K562 (cell line): ENCODE measurements around the gene GPR176. TPM values are rescaled to one million over a fixed set of nuclear protein-coding genes. Genes with fewer than 3 reads are reported as not detected.

Experiments
- BCL6 ChIP-seq: fragments of 250-450 bp; sonication (Bioruptor Pico); IDR thresholded peaks from 2 replicates; pipeline ENCODE4 v1.4.0; 2020
- CEBPG ChIP-seq, 3 experiments: fragments of 200-800 bp in 1 of 3; sonication (Bioruptor generic) in 1 of 3; sonication (generic) in 1 of 3; formaldehyde crosslinking in 1 of 3; IDR thresholded peaks in 2 of 3; conservative IDR thresholded peaks in 1 of 3; 2 replicates each; pipeline versions ENCODE4 v1.6.1 to v1.8.0; 2016 to 2022; ENCODE audit warnings: missing compliant biosample characterization in 2 of 3, missing genetic modification characterization in 2 of 3, mild to moderate bottlenecking in 1 of 3, missing genetic modification reagents in 1 of 3
- EGR1 ChIP-seq: fragments of 450-650 bp; conservative IDR thresholded peaks from 2 replicates; pipeline ENCODE4 v1.6.1; 2017; ENCODE audit warnings: mild to moderate bottlenecking
- GABPB1 ChIP-seq: sonication (generic); formaldehyde crosslinking; IDR thresholded peaks from 2 replicates; pipeline ENCODE4 v1.8.0; 2022; ENCODE audit warnings: mild to moderate bottlenecking, missing genetic modification reagents
- HDAC3 ChIP-seq: fragments of 450-650 bp; IDR thresholded peaks from 2 replicates; pipeline ENCODE4 v1.6.1; 2018; ENCODE audit warnings: borderline replicate concordance, mild to moderate bottlenecking, moderate library complexity; ENCODE audit not compliant: partially characterized antibody
- RFX5 ChIP-seq: IDR thresholded peaks from 2 replicates; pipeline ENCODE4 v1.6.1; 2011; ENCODE audit warnings: low read depth, mild to moderate bottlenecking, improper control_type of control experiment, low read length
- SAFB ChIP-seq: fragments of 200-400 bp; formaldehyde crosslinking; IDR thresholded peaks from 2 replicates; pipeline ENCODE4 v1.6.1; 2017; ENCODE audit warnings: low read depth, low read length, borderline replicate concordance
- SIN3B ChIP-seq: fragments of 450-650 bp; IDR thresholded peaks from 2 replicates; pipeline ENCODE4 v1.6.1; 2017; ENCODE audit warnings: low read depth, mild to moderate bottlenecking, moderate library complexity
- SREBF2 ChIP-seq: sonication (generic); formaldehyde crosslinking; IDR thresholded peaks from 2 replicates; pipeline ENCODE4 v1.4.0; 2020; ENCODE audit warnings: mild to moderate bottlenecking, missing genetic modification reagents
- STAG1 ChIP-seq: sonication (generic); formaldehyde crosslinking; IDR thresholded peaks from 2 replicates; pipeline ENCODE4 v1.5.0; 2020; ENCODE audit warnings: missing genetic modification reagents, borderline replicate concordance
- ZBTB17 ChIP-seq: fragments of 450-650 bp; formaldehyde crosslinking; IDR thresholded peaks from 2 replicates; pipeline ENCODE4 v1.4.0; 2020; ENCODE audit warnings: mild to moderate bottlenecking
- ZC3H4 ChIP-seq: sonication (generic); formaldehyde crosslinking; IDR thresholded peaks from 2 replicates; pipeline ENCODE4 v1.9.0; 2021; ENCODE audit warnings: missing genetic modification reagents, borderline replicate concordance
- ZNF165 ChIP-seq: fragments of 250-450 bp; sonication (Bioruptor Pico); IDR thresholded peaks from 2 replicates; pipeline ENCODE4 v1.4.0; 2020; ENCODE audit warnings: borderline replicate concordance
- ZNF24 ChIP-seq: fragments of 450-650 bp; IDR thresholded peaks from 2 replicates; pipeline ENCODE4 v1.6.1; 2016
- ZNF316 ChIP-seq: fragments of 450-650 bp; IDR thresholded peaks from 2 replicates; pipeline ENCODE4 v1.6.1; 2016
- polyA plus RNA-seq, 8 experiments: library from polyadenylated mRNA; depleted of rRNA in 4 of 8; stranded (reverse) in 5 of 8; unstranded in 3 of 8; fragments of >200 nt; fragmentation: Nextera tagmentation in 2 of 8; fragmentation: Illumina TruSeq in 1 of 8; extraction: Ambion mirVana in 2 of 8; extraction: Trizol in 1 of 8; gene quantifications; 2 replicates each; pipeline versions ENCODE4 v1.2.1 to v1.2.3, GENCODE V29; 2011 to 2014; ENCODE audit warnings: inconsistent platforms in 1 of 8, missing spikeins in 1 of 8
- total RNA-seq, 7 experiments: library from RNA; depleted of rRNA in 6 of 7; stranded (reverse); fragments of >200 nt in 6 of 7; fragmentation: Illumina TruSeq in 2 of 7; extraction: Trizol in 2 of 7; gene quantifications; 2 replicates each; pipeline versions ENCODE4 v1.2.1 to v1.2.3, GENCODE V29; 2011 to 2021; ENCODE audit warnings: low replicate concordance in 1 of 7
- TF ChIP-seq, protein P1 (sequence below), 2 experiments: fragments of 450-650 bp in 1 of 2; sonication (generic) in 1 of 2; formaldehyde crosslinking in 1 of 2; IDR thresholded peaks; 2 replicates each; pipeline versions ENCODE4 v1.7.1 to v1.9.0; 2016 to 2022; ENCODE audit warnings: inconsistent platforms in 1 of 2, mild to moderate bottlenecking in 1 of 2, missing genetic modification reagents in 1 of 2
- TF ChIP-seq, protein P2 (sequence below): sonication (generic); formaldehyde crosslinking; IDR thresholded peaks from 2 replicates; pipeline ENCODE4 v1.8.1; 2023; ENCODE audit warnings: mild to moderate bottlenecking, missing genetic modification reagents

The GPR176 gene
- total and polyA plus RNA-seq, 9 of the 15 experiments (the other 6 are each of a cell fraction or from before 2014, with no cell fraction given): 0.03 to 1.2 (median 0.76) TPM

DNA sequence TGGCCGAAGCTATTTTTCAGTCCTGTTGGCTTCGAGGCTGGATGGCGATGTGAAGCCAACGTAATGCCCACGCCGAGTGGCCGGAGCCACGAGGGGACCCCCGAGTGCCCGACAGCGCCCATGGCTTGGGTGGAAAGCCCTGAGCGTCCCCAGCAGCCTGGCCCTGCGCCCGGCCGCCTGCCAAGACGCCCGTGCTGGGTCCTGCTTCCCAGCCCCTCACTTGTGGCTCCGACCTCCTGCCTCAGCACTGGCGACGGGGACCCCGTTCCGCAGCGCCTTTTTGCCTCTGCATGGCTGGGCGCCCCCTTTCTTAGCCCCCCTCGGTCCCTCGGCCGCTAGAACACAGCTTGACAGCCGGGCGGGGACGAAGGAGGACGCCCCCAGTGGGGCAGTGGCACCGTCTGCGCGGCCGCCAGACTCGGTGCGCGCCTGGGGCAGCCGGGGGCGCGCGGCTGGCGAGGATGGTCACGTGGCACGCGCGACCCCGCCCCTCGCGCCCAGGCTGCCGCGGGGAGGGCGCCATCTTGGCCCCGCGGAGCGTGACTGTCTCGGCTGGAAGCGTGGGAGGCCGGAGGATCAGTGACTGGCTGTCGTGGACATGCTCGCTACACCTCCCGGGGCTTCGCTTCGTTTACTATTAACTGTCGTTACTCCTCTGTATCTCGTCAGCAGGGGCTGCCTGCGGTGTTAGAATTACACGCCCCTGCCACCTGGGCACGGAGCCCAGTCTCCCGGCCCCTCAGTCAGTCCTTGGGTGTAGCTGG, 626 bp upstream of the GPR176 start (continued):
- TF ChIP-seq, protein P1, sequence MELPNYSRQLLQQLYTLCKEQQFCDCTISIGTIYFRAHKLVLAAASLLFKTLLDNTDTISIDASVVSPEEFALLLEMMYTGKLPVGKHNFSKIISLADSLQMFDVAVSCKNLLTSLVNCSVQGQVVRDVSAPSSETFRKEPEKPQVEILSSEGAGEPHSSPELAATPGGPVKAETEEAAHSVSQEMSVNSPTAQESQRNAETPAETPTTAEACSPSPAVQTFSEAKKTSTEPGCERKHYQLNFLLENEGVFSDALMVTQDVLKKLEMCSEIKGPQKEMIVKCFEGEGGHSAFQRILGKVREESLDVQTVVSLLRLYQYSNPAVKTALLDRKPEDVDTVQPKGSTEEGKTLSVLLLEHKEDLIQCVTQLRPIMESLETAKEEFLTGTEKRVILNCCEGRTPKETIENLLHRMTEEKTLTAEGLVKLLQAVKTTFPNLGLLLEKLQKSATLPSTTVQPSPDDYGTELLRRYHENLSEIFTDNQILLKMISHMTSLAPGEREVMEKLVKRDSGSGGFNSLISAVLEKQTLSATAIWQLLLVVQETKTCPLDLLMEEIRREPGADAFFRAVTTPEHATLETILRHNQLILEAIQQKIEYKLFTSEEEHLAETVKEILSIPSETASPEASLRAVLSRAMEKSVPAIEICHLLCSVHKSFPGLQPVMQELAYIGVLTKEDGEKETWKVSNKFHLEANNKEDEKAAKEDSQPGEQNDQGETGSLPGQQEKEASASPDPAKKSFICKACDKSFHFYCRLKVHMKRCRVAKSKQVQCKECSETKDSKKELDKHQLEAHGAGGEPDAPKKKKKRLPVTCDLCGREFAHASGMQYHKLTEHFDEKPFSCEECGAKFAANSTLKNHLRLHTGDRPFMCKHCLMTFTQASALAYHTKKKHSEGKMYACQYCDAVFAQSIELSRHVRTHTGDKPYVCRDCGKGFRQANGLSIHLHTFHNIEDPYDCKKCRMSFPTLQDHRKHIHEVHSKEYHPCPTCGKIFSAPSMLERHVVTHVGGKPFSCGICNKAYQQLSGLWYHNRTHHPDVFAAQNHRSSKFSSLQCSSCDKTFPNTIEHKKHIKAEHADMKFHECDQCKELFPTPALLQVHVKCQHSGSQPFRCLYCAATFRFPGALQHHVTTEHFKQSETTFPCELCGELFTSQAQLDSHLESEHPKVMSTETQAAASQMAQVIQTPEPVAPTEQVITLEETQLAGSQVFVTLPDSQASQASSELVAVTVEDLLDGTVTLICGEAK (IDR thresholded peaks at IDR 0.05): no peak
- TF ChIP-seq, protein P1 (CRISPR knock-in tag; IDR thresholded peaks at IDR 0.05): no peak
- TF ChIP-seq STAG1 (CRISPR knock-in tag) (no peak), RFX5 (no peak), EGR1 (peak; percentile 79), HDAC3 (no peak), ZBTB17 (CRISPR knock-in tag) (no peak), ZC3H4 (CRISPR knock-in tag) (no peak), SREBF2 (CRISPR knock-in tag) (no peak), ZNF24 (no peak), SAFB (peak; percentile 60; the same call in 1 of the 2 replicates), ZNF316 (no peak), BCL6 (CRISPR knock-in tag) (no peak), CEBPG (CRISPR knock-in tag; IDR thresholded peaks at IDR 0.05) (no peak), CEBPG (tag; conservative IDR thresholded peaks at IDR 0.05 in 1 of 2, IDR thresholded peaks at IDR 0.05 in 1 of 2) (no peak), ZNF165 (CRISPR knock-in tag) (no peak), SIN3B (peak; percentile 48; the same call in 1 of the 2 replicates), GABPB1 (peak; percentile 39; the same call in 1 of the 2 replicates)
- TF ChIP-seq, protein P2, sequence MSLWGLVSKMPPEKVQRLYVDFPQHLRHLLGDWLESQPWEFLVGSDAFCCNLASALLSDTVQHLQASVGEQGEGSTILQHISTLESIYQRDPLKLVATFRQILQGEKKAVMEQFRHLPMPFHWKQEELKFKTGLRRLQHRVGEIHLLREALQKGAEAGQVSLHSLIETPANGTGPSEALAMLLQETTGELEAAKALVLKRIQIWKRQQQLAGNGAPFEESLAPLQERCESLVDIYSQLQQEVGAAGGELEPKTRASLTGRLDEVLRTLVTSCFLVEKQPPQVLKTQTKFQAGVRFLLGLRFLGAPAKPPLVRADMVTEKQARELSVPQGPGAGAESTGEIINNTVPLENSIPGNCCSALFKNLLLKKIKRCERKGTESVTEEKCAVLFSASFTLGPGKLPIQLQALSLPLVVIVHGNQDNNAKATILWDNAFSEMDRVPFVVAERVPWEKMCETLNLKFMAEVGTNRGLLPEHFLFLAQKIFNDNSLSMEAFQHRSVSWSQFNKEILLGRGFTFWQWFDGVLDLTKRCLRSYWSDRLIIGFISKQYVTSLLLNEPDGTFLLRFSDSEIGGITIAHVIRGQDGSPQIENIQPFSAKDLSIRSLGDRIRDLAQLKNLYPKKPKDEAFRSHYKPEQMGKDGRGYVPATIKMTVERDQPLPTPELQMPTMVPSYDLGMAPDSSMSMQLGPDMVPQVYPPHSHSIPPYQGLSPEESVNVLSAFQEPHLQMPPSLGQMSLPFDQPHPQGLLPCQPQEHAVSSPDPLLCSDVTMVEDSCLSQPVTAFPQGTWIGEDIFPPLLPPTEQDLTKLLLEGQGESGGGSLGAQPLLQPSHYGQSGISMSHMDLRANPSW (CRISPR knock-in tag): no peak
